GM12878 (cell line): ENCODE results near the gene CHRNA5. TPM values are rescaled to one million over a fixed set of nuclear protein-coding genes. Genes with fewer than 3 reads are reported as not detected.

Experiments used
- ATAC-seq: fragments of 200-7000 bp; cut with Tn5 transposase; 3 replicates; pipeline ENCODE4 v1.9.1; 2020; ENCODE audit warnings: mild to moderate bottlenecking, moderate library complexity
- BruUV-seq: library from RNA; stranded (reverse); fragments of 400-500 nt; replicated peaks from 2 replicates; lab custom pipeline; 2021; lab: Mats Ljungman, UMichigan
- CTCF ChIA-PET: fragments of 300-600 bp; sonication (Branson Sonifier 250); formaldehyde crosslinking; extraction: SDS; loops from one replicate; lab custom pipeline; 2021; ENCODE audit warnings: inconsistent platforms; lab: Yijun Ruan, JAX
- POLR2A ChIA-PET: fragments of 350-600 bp; formaldehyde crosslinking; extraction: SDS; loops from one replicate; lab custom pipeline; 2021; ENCODE audit warnings: inconsistent platforms; lab: Charles Lee
- RAD21 ChIA-PET: fragments of 300-600 bp; sonication (Branson Sonifier 250); formaldehyde crosslinking; loops from one replicate; lab custom pipeline; 2023; ENCODE audit warnings: antibody characterized with exemption; ENCODE audit not compliant: unreplicated experiment; lab: Charles Lee
- SMC1A ChIA-PET: fragments of 300-600 bp; sonication (Branson Sonifier 250); formaldehyde crosslinking; loops from one replicate; lab custom pipeline; 2023; ENCODE audit not compliant: unreplicated experiment, uncharacterized antibody; lab: Charles Lee
- DNase-seq: peaks from one replicate; pipeline ENCODE4 v3.0.0-alpha.2; 2011; ENCODE audit warnings: low read depth, low spot score
- FAIRE-seq: peaks from 3 replicates; lab custom pipeline; 2011; peaks lifted over from hg19 to GRCh38; lab: Jason Lieb, UNC
- H2AFZ ChIP-seq: 2 replicates; pipeline ENCODE4 v1.6.0; 2011; ENCODE audit warnings: low read depth, low read length, control low read depth; ENCODE audit not compliant: control insufficient read depth
- H3K27ac ChIP-seq: 2 replicates; pipeline ENCODE4 v1.5.1; 2011; ENCODE audit warnings: control low read depth; ENCODE audit not compliant: control insufficient read depth, insufficient read depth
- H3K27me3 ChIP-seq, 2 experiments: replicated peaks in 1 of 2; 2 replicates each; pipeline versions ENCODE4 v1.6.0 to v1.6.1; 2011; ENCODE audit warnings: low read length in 1 of 2; ENCODE audit not compliant: control insufficient read depth in 2 of 2, insufficient read depth in 2 of 2
- H3K36me3 ChIP-seq, 2 experiments: 2 replicates each; pipeline ENCODE4 v1.5.1; 2011; ENCODE audit warnings: low read length in 1 of 2; ENCODE audit not compliant: control insufficient read depth in 2 of 2, insufficient read depth in 2 of 2
- H3K4me1 ChIP-seq: 2 replicates; pipeline ENCODE4 v1.6.1; 2011; ENCODE audit warnings: mild to moderate bottlenecking, low read length, moderate library complexity, mixed read lengths; ENCODE audit not compliant: control insufficient read depth, insufficient read depth
- H3K4me2 ChIP-seq: 2 replicates; pipeline ENCODE4 v1.6.0; 2011; ENCODE audit warnings: control low read depth; ENCODE audit not compliant: control insufficient read depth, insufficient read depth
- H3K4me3 ChIP-seq: fragments of 200-600 bp; sonication (generic); 2 replicates; pipeline ENCODE4 v1.5.1; 2016
- H3K79me2 ChIP-seq: 2 replicates; pipeline ENCODE4 v1.6.0; 2011; ENCODE audit warnings: low read length; ENCODE audit not compliant: control insufficient read depth, insufficient read depth
- H3K9ac ChIP-seq: 2 replicates; pipeline ENCODE4 v1.8.0; 2011; ENCODE audit warnings: low read length, control low read depth, mixed read lengths; ENCODE audit not compliant: control insufficient read depth, insufficient read depth
- H3K9me3 ChIP-seq: replicated peaks from 3 replicates; pipeline ENCODE4 v1.5.1; 2011; ENCODE audit warnings: mild to moderate bottlenecking, low read length; ENCODE audit not compliant: control insufficient read depth, insufficient read depth
- H4K20me1 ChIP-seq: 2 replicates; pipeline ENCODE4 v1.6.0; 2011; ENCODE audit not compliant: control insufficient read depth, insufficient read depth
- MTA3 ChIP-seq: IDR thresholded peaks from 2 replicates; pipeline ENCODE4 v1.6.1; 2012; ENCODE audit warnings: low read length, inconsistent platforms, borderline replicate concordance
- NR2F1 ChIP-seq: fragments of 450-650 bp; conservative IDR thresholded peaks from 2 replicates; pipeline ENCODE4 v1.6.1; 2017; ENCODE audit warnings: mild to moderate bottlenecking
- POU2F2 ChIP-seq: IDR thresholded peaks from 3 replicates; pipeline ENCODE4 v1.6.1; 2011; ENCODE audit warnings: low read depth, mild to moderate bottlenecking, low read length, borderline replicate concordance
- WRNIP1 ChIP-seq: IDR thresholded peaks from 2 replicates; pipeline ENCODE4 v1.6.1; 2011; ENCODE audit warnings: low read depth, low read length, improper control_type of control experiment, borderline replicate concordance
- ZNF622 ChIP-seq: fragments of 450-650 bp; IDR thresholded peaks from 2 replicates; pipeline ENCODE4 v1.6.1; 2017; ENCODE audit warnings: mild to moderate bottlenecking, inconsistent platforms
- WGBS: methylation state at CpG from one replicate; pipeline ENCODE4 v1.1.6; 2016; ENCODE audit warnings: low lambda C conversion rate; ENCODE audit not compliant: insufficient replicate concordance, insufficient coverage; ENCODE audit errors: missing lambda C conversion rate; 5-methylcytosine and 5-hydroxymethylcytosine counted together
- in situ Hi-C: fragments of 300-500 bp; cut with MboI; formaldehyde crosslinking; loops from 9 replicates; pipeline ENCODE4 v1.14.3; 2018; ENCODE audit warnings: mixed read lengths
- intact Hi-C: fragments of 100-400 bp; cut with micrococcal nuclease; formaldehyde crosslinking; loops from one replicate; pipeline ENCODE4 v1.14.2; 2022; ENCODE audit not compliant: unreplicated experiment
- polyA plus RNA-seq, 11 experiments: library from polyadenylated mRNA; depleted of rRNA in 4 of 11; unstranded in 6 of 11; stranded (reverse) in 5 of 11; fragments of >200 nt; fragmentation: Nextera tagmentation in 4 of 11; fragmentation: Illumina TruSeq in 1 of 11; extraction: Ambion mirVana in 4 of 11; extraction: Trizol in 1 of 11; gene quantifications; 1 replicate in 1 of 11; 2 replicates in 10 of 11; pipeline versions ENCODE4 v1.2.1 to v1.2.3, GENCODE V29; 2011 to 2016; ENCODE audit warnings: inconsistent platforms in 2 of 11, missing spikeins in 2 of 11, low read depth in 1 of 11
- total RNA-seq, 4 experiments: library from RNA; depleted of rRNA in 3 of 4; stranded (reverse); fragments of >200 nt in 3 of 4; fragmentation: Illumina TruSeq in 1 of 4; extraction: Trizol in 1 of 4; gene quantifications; 2 replicates each; pipeline versions ENCODE4 v1.2.1 to v1.2.3, GENCODE V29; 2013 to 2021
- TF ChIP-seq, protein P1 (sequence below), 3 experiments: IDR thresholded peaks in 2 of 3; conservative IDR thresholded peaks in 1 of 3; 2 replicates each; pipeline ENCODE4 v1.5.1; 2011; ENCODE audit warnings: low read depth in 3 of 3, low read length in 3 of 3, mild to moderate bottlenecking in 3 of 3, control low read depth in 2 of 3, moderate library complexity in 2 of 3, inconsistent platforms in 1 of 3, mixed read lengths in 1 of 3; ENCODE audit not compliant: control insufficient read depth in 2 of 3, insufficient read depth in 1 of 3; ENCODE audit errors: extremely low read depth in 1 of 3
- TF ChIP-seq, protein P2 (sequence below): IDR thresholded peaks from 2 replicates; pipeline ENCODE4 v1.6.1; 2011; ENCODE audit warnings: mild to moderate bottlenecking, low read depth, low read length, moderate library complexity; ENCODE audit not compliant: insufficient replicate concordance

CHRNA5 gene
- total and polyA plus RNA-seq, 10 of the 15 experiments (the other 5 are each of a cell fraction or from before 2014, with no cell fraction given), result 0.74 to 21.4 (median 12.7) TPM

DNA sequence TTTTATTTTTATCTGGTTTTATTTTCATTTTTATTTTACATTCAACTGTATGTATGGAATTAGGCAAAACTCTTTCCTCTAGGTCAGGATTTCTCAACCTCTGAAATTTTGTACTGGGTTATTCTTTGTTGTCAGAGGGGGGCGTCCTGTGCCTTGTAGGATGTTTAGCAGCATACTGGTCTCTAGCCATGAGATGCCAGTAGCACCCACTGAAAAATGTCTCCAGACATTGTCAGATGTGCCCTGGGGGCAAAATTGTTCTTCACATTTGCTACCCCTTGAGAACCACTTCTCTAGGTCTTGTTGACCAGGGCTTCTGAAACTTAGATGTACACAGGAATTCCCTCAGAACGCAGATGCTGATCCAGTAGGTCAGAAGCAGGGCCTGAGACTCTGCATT, 5.4 kb downstream of the CHRNA5 start:
- Histone ChIP-seq H2AFZ (no peak overlapping the region), H3K36me3 (no peaks in the 10 kb centered on the region), H3K9me3 (no peaks in the 10 kb centered on the region), H3K4me3 (no peak overlapping the region), H3K79me2 (peaks cover 13% of the 10 kb centered on the region), H3K4me1 (no peaks in the 10 kb centered on the region), H3K27me3 (no peaks in the 10 kb centered on the region), H4K20me1 (no peaks in the 10 kb centered on the region), H3K9ac (no peak overlapping the region), H3K4me2 (no peak overlapping the region), H3K27ac (no peak overlapping the region)
- ChIA-PET POLR2A (no interaction called here), RAD21 (no interaction called here), CTCF (interaction anchor here (0.6 to 0.9 kb wide), 2 partner anchors 47 to 49 kb away, joined by 3 to 4 read pairs; no protein-coding TSS in a partner anchor), SMC1A (no interaction called here)
- DNase-seq (no peak), FAIRE-seq (no peak), ATAC-seq (peak; percentile 27; the same call in 1 of the 3 replicates)
- 83% methylated on average over 2 of the region's 2 CpGs for WGBS
- TF ChIP-seq, protein P1, sequence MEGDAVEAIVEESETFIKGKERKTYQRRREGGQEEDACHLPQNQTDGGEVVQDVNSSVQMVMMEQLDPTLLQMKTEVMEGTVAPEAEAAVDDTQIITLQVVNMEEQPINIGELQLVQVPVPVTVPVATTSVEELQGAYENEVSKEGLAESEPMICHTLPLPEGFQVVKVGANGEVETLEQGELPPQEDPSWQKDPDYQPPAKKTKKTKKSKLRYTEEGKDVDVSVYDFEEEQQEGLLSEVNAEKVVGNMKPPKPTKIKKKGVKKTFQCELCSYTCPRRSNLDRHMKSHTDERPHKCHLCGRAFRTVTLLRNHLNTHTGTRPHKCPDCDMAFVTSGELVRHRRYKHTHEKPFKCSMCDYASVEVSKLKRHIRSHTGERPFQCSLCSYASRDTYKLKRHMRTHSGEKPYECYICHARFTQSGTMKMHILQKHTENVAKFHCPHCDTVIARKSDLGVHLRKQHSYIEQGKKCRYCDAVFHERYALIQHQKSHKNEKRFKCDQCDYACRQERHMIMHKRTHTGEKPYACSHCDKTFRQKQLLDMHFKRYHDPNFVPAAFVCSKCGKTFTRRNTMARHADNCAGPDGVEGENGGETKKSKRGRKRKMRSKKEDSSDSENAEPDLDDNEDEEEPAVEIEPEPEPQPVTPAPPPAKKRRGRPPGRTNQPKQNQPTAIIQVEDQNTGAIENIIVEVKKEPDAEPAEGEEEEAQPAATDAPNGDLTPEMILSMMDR (IDR thresholded peaks at IDR 0.05 in 2 of 3, conservative IDR thresholded peaks at IDR 0.05 in 1 of 3; ENCODE audit: control insufficient read depth in 2 of 3, extremely low read depth in 1 of 3, insufficient read depth in 1 of 3, low read depth in 3 of 3, low read length in 3 of 3), result peak in 1 of 3 experiments; percentile 2; a peak in 1 of 6 replicates
- TF ChIP-seq WRNIP1 (no peak), ZNF622 (no peak), POU2F2 (no peak), MTA3 (no peak), NR2F1 (no peak)
- TF ChIP-seq, protein P2, sequence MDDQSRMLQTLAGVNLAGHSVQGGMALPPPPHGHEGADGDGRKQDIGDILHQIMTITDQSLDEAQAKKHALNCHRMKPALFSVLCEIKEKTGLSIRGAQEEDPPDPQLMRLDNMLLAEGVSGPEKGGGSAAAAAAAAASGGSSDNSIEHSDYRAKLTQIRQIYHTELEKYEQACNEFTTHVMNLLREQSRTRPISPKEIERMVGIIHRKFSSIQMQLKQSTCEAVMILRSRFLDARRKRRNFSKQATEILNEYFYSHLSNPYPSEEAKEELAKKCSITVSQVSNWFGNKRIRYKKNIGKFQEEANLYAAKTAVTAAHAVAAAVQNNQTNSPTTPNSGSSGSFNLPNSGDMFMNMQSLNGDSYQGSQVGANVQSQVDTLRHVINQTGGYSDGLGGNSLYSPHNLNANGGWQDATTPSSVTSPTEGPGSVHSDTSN, result no peak
- no TSS peak for BruUV-seq
- intact Hi-C loops (no loop called here), in situ Hi-C loops (no loop called here)
